K562 (cell line): ENCODE data around the gene MYADM. TPM values are rescaled to one million over a fixed set of nuclear protein-coding genes. Genes with fewer than 3 reads are reported as not detected.

ENCODE experiments used
- ATAC-seq: fragments of 200-7000 bp; cut with Tn5 transposase; 3 replicates; pipeline ENCODE4 v1.9.1; 2020; ENCODE audit warnings: moderate library complexity
- BruUV-seq: library from RNA; stranded (reverse); fragments of 400-500 nt; replicated peaks from 2 replicates; lab custom pipeline; 2021; lab: Mats Ljungman, UMichigan
- CTCF ChIA-PET: fragments of 300-600 bp; formaldehyde crosslinking; extraction: SDS; loops from one replicate; lab custom pipeline; 2021; ENCODE audit warnings: low intra/inter-chr PET ratio; lab: Yijun Ruan, JAX
- POLR2A ChIA-PET: fragments of 300-600, 350-650 bp; sonication (Branson Sonifier 250); formaldehyde crosslinking; extraction: SDS; loops from one replicate; lab custom pipeline; 2021; ENCODE audit warnings: antibody characterized with exemption, inconsistent platforms; lab: Yijun Ruan, JAX
- DNase-seq, 4 experiments: peaks; one replicate each; pipeline versions ENCODE4 v3.0.0 to v3.0.0-alpha.2; 2011 to 2018; ENCODE audit warnings: low spot score in 3 of 4, mixed read lengths in 3 of 4; ENCODE audit errors: extremely low read depth in 1 of 4
- FAIRE-seq: peaks from 2 replicates; lab custom pipeline; 2011; peaks lifted over from hg19 to GRCh38; lab: Jason Lieb, UNC
- H2AFZ ChIP-seq: 2 replicates; pipeline ENCODE4 v1.6.0; 2011; ENCODE audit warnings: low read depth, low read length, control low read depth, inconsistent platforms
- H3K27ac ChIP-seq: fragments of 200-600 bp; 3 replicates; pipeline ENCODE4 v1.8.0; 2011; ENCODE audit warnings: low read depth, mild to moderate bottlenecking, control low read depth, inconsistent platforms, low read length, moderate library complexity, mixed read lengths; ENCODE audit errors: extremely low read depth
- H3K27me3 ChIP-seq, 2 experiments: fragments of 300-600 bp in 1 of 2; 2 replicates in 1 of 2; 3 replicates in 1 of 2; pipeline versions ENCODE4 v1.6.0 to v1.8.0; 2011; ENCODE audit warnings: inconsistent platforms in 2 of 2, low read length in 2 of 2, mild to moderate bottlenecking in 1 of 2, mixed read lengths in 1 of 2, moderate library complexity in 1 of 2; ENCODE audit not compliant: control insufficient read depth in 2 of 2, insufficient read depth in 2 of 2
- H3K36me3 ChIP-seq: fragments of 300-600 bp; 3 replicates; pipeline ENCODE4 v1.8.0; 2011; ENCODE audit warnings: mild to moderate bottlenecking, low read length, inconsistent platforms; ENCODE audit not compliant: control insufficient read depth, insufficient read depth
- H3K4me1 ChIP-seq, 2 experiments: fragments of 200-600 bp in 1 of 2; replicated peaks in 1 of 2; 2 replicates in 1 of 2; 3 replicates in 1 of 2; pipeline versions ENCODE4 v1.5.1 to v1.8.0; 2011; ENCODE audit warnings: inconsistent platforms in 2 of 2, low read length in 2 of 2, mild to moderate bottlenecking in 1 of 2, mixed read lengths in 1 of 2, moderate library complexity in 1 of 2; ENCODE audit not compliant: control insufficient read depth in 2 of 2, insufficient read depth in 2 of 2
- H3K4me2 ChIP-seq: 2 replicates; pipeline ENCODE4 v1.6.1; 2011; ENCODE audit warnings: low read length, control low read depth, inconsistent platforms, mixed read lengths; ENCODE audit not compliant: insufficient read depth
- H3K4me3 ChIP-seq: fragments of 200-600 bp; sonication (generic), shearing (Covaris generic); 2 replicates; pipeline ENCODE4 v1.5.1; 2016; ENCODE audit warnings: control low read depth, inconsistent platforms
- H3K79me2 ChIP-seq: fragments of 200-600 bp; 3 replicates; pipeline ENCODE4 v1.8.0; 2011; ENCODE audit warnings: low read length, inconsistent platforms; ENCODE audit not compliant: control insufficient read depth, insufficient read depth
- H3K9ac ChIP-seq, 2 experiments: 2 replicates each; pipeline versions ENCODE4 v1.6.0 to v1.6.1; 2011; ENCODE audit warnings: low read depth in 2 of 2, low read length in 2 of 2, control low read depth in 1 of 2, inconsistent platforms in 1 of 2, mild to moderate bottlenecking in 1 of 2, mixed read lengths in 1 of 2; ENCODE audit not compliant: insufficient read depth in 1 of 2
- H3K9me1 ChIP-seq: one replicate; pipeline ENCODE4 v1.6.0; 2011; ENCODE audit warnings: inconsistent platforms, mild to moderate bottlenecking, low read length, moderate library complexity; ENCODE audit not compliant: control insufficient read depth, insufficient read depth
- H3K9me3 ChIP-seq: replicated peaks from 2 replicates; pipeline ENCODE4 v1.5.1; 2011; ENCODE audit warnings: low read depth, low read length, inconsistent platforms; ENCODE audit not compliant: control insufficient read depth, insufficient read depth
- H4K20me1 ChIP-seq: replicated peaks from 2 replicates; pipeline ENCODE4 v1.6.1; 2011; ENCODE audit warnings: low read length, inconsistent platforms, mixed read lengths; ENCODE audit not compliant: control insufficient read depth, insufficient read depth
- BRD9 ChIP-seq: fragments of 450-650 bp; IDR thresholded peaks from 2 replicates; pipeline ENCODE4 v1.6.1; 2018; ENCODE audit warnings: low read depth; ENCODE audit not compliant: partially characterized antibody
- BRF1 ChIP-seq: IDR thresholded peaks from 3 replicates; pipeline ENCODE4 v1.6.1; 2011; ENCODE audit warnings: borderline replicate concordance, mild to moderate bottlenecking; ENCODE audit not compliant: insufficient read length; ENCODE audit errors: extremely low read depth
- POLR2A ChIP-seq: fragments of 450-650 bp; conservative IDR thresholded peaks from 2 replicates; pipeline ENCODE4 v1.6.1; 2016
- POLR2G ChIP-seq: fragments of 200-400 bp; formaldehyde crosslinking; IDR thresholded peaks from 2 replicates; pipeline ENCODE4 v1.6.1; 2017; ENCODE audit warnings: low read depth, mild to moderate bottlenecking, antibody characterized with exemption, low read length, moderate library complexity
- RBFOX2 ChIP-seq: fragments of 200-400 bp; formaldehyde crosslinking; IDR thresholded peaks from 2 replicates; pipeline ENCODE4 v1.6.1; 2017; ENCODE audit warnings: low read depth, mild to moderate bottlenecking, low read length, moderate library complexity
- WGBS: fragments of 100-300 bp; shearing (Covaris generic); methylation state at CpG from one replicate; pipeline ENCODE4 v1.1.6; 2016; ENCODE audit warnings: low coverage, mixed read lengths; ENCODE audit not compliant: insufficient coverage; ENCODE audit errors: missing lambda C conversion rate; 5-methylcytosine and 5-hydroxymethylcytosine counted together
- in situ Hi-C: fragments of 300-500 bp; cut with MboI; formaldehyde crosslinking; loops from 4 replicates; pipeline ENCODE4 v1.15.0; 2018; ENCODE audit warnings: inconsistent platforms, mixed read lengths
- intact Hi-C: fragments of 100-400 bp; cut with micrococcal nuclease; formaldehyde crosslinking; loops from 2 replicates; pipeline ENCODE4 v1.14.2; 2022
- polyA plus RNA-seq, 8 experiments: library from polyadenylated mRNA; depleted of rRNA in 4 of 8; stranded (reverse) in 5 of 8; unstranded in 3 of 8; fragments of >200 nt; fragmentation: Nextera tagmentation in 2 of 8; fragmentation: Illumina TruSeq in 1 of 8; extraction: Ambion mirVana in 2 of 8; extraction: Trizol in 1 of 8; gene quantifications; 2 replicates each; pipeline versions ENCODE4 v1.2.1 to v1.2.3, GENCODE V29; 2011 to 2014; ENCODE audit warnings: inconsistent platforms in 1 of 8, missing spikeins in 1 of 8
- total RNA-seq, 7 experiments: library from RNA; depleted of rRNA in 6 of 7; stranded (reverse); fragments of >200 nt in 6 of 7; fragmentation: Illumina TruSeq in 2 of 7; extraction: Trizol in 2 of 7; gene quantifications; 2 replicates each; pipeline versions ENCODE4 v1.2.1 to v1.2.3, GENCODE V29; 2011 to 2021; ENCODE audit warnings: low replicate concordance in 1 of 7
- TF ChIP-seq, protein P1 (sequence below): sonication (generic); formaldehyde crosslinking; IDR thresholded peaks from 2 replicates; pipeline ENCODE4 v1.8.1; 2023; ENCODE audit warnings: mild to moderate bottlenecking, missing genetic modification reagents

Gene MYADM
- total and polyA plus RNA-seq, 9 of the 15 experiments (the other 6 are each of a cell fraction or from before 2014, with no cell fraction given), result 4.5 to 70.3 (median 14.4) TPM

DNA sequence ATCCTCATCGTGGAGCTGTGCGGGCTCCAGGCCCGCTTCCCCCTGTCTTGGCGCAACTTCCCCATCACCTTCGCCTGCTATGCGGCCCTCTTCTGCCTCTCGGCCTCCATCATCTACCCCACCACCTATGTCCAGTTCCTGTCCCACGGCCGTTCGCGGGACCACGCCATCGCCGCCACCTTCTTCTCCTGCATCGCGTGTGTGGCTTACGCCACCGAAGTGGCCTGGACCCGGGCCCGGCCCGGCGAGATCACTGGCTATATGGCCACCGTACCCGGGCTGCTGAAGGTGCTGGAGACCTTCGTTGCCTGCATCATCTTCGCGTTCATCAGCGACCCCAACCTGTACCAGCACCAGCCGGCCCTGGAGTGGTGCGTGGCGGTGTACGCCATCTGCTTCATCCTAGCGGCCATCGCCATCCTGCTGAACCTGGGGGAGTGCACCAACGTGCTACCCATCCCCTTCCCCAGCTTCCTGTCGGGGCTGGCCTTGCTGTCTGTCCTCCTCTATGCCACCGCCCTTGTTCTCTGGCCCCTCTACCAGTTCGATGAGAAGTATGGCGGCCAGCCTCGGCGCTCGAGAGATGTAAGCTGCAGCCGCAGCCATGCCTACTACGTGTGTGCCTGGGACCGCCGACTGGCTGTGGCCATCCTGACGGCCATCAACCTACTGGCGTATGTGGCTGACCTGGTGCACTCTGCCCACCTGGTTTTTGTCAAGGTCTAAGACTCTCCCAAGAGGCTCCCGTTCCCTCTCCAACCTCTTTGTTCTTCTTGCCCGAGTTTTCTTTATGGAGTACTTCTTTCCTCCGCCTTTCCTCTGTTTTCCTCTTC lies 6.3 kb downstream of the MYADM start:
- ATAC-seq (no peak), DNase-seq (no peak), FAIRE-seq (no peak)
- Histone ChIP-seq H2AFZ (no peak overlapping the region), H3K4me3 (no peak overlapping the region), H3K9me1 (no peaks in the 10 kb centered on the region), H3K4me2 (no peak overlapping the region), H3K36me3 (peaks cover 42% of the 10 kb centered on the region; the same call in 2 of the 3 replicates), H4K20me1 (0 out of 2 replicates have a peak, but pooled peaks cover 5% of the 10 kb centered on the region), H3K27ac (no peak overlapping the region), H3K9me3 (no peaks in the 10 kb centered on the region), H3K4me1 (peaks cover 13 to 40% of the 10 kb centered on the region in 2 experiments; a peak in 4 of 5 replicates), H3K9ac (no peak overlapping the region; a peak in 1 of 4 replicates), H3K27me3 (no peaks in the 10 kb centered on the region), H3K79me2 (peaks cover 41% of the 10 kb centered on the region)
- no peak for TF ChIP-seq BRF1
- TF ChIP-seq BRD9, result no peak
- TF ChIP-seq POLR2G, result peak; percentile 53; the same call in 1 of the 2 replicates
- TF ChIP-seq POLR2A, result 0 out of 2 replicates have a peak, but pooled peaks have one; percentile 26
- TF ChIP-seq, protein P1, sequence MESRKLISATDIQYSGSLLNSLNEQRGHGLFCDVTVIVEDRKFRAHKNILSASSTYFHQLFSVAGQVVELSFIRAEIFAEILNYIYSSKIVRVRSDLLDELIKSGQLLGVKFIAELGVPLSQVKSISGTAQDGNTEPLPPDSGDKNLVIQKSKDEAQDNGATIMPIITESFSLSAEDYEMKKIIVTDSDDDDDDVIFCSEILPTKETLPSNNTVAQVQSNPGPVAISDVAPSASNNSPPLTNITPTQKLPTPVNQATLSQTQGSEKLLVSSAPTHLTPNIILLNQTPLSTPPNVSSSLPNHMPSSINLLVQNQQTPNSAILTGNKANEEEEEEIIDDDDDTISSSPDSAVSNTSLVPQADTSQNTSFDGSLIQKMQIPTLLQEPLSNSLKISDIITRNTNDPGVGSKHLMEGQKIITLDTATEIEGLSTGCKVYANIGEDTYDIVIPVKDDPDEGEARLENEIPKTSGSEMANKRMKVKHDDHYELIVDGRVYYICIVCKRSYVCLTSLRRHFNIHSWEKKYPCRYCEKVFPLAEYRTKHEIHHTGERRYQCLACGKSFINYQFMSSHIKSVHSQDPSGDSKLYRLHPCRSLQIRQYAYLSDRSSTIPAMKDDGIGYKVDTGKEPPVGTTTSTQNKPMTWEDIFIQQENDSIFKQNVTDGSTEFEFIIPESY, result 0 out of 2 replicates have a peak, but pooled peaks have one; percentile 36
- peak; percentile 68 for TF ChIP-seq RBFOX2
- in situ Hi-C loops, result no loop called here
- no TSS peak for BruUV-seq
- WGBS, result 93% methylated on average over 47 of the region's 51 CpGs
- POLR2A ChIA-PET, result interaction anchor here (0.8 to 0.9 kb wide), 3 partner anchors 8 to 263 kb away, joined by 3 to 4 read pairs (median 3); partner anchors contain the start of genes CNOT3 and PRKCG
- intact Hi-C loops, result no loop called here
- CTCF ChIA-PET, result no interaction called here
